Tongue (tissue), 2 donors: Measurements from ENCODE around the gene RFX8. TPM values are rescaled to one million over a fixed set of nuclear protein-coding genes. Genes with fewer than 3 reads are reported as not detected.
"Not testable (repeated sequence)": the region's sequence is repeated elsewhere in the genome, so short reads cannot be mapped to it uniquely, and the experiment has no call there.

Experiments
- DNase-seq: peaks from one replicate; pipeline ENCODE4 v3.0.0-alpha.2; 2015
- total RNA-seq: library from RNA; depleted of rRNA; stranded (reverse); fragments of >200 nt; gene quantifications from one replicate; pipeline ENCODE4 v1.2.3, GENCODE V29; 2014

Gene RFX8
- total RNA-seq, 1 donor from 2014 or later = 0.51 TPM

- DNase-seq = no peak
Measured at GRCh38 chr2:101486258-101486701, 11.4 kb upstream of the RFX8 start.

GRCh38 chr2:101485856-101486255, 10.9 kb upstream of the RFX8 start:
- DNase-seq = no peak

- DNase-seq = no peak
Measured at GRCh38 chr2:101480764-101481163, 5.9 kb upstream of the RFX8 start.

DNA sequence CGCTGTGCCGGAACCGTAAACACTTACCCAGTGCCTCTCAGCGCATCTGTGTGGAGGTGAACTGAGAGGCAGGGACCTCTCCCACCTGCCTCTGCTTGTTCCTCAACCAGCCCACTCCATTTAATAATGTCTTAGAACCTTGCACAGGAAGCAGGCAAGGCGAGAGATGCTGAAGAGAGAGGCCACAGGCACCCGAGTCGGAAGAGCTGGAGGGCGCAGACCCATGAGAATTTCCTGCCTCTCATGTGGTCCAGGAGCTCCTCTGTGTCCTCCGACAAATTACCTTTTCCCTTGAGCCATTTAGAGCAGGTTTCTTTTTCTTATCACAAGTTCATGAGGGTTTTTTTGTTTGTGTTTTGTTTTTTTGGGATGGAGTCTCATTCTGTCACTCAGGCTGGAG, 4.9 kb upstream of the RFX8 start:
- DNase-seq = no peak

DNA sequence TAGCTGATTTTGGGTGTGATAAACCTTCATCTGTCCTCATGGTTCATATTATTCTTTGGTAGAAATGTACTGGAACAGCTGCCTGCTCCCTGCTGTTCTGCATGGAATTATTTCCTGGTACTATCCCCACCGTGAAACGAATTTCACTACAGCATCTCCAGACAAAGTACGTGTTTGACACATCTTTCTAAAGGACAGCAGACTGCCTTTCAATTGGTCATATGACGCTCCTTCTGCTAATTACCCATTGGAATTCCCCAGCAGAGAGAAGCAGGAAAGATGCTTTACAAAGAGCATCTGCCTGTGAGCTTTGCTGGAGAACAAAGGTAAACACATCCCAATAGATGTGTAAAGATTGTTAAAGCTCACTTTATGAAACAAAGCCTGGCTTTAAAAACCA, 4.4 kb upstream of the RFX8 start:
- peak; percentile 36 for DNase-seq

- DNase-seq = peak; percentile 62
Measured at GRCh38 chr2:101478181-101479001, 3.5 kb upstream of the RFX8 start.

DNA sequence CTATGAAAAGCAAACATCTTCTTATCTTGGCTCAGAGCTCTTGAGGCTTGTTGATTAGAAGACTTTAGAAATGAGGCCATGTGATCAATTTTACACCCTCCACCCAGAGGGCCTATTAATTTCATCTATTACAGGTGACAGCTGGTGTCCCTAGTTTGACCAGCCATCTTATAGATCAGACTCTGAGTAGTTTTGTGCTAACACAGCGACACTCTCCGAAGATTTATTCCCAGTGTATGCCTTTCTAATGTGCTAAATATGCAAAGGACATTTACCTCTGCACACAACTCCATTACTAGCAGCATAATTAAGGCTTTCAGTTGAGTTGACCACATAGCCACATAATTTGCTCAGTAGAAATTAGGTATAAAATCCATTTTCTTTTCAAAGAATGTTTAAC, 2.6 kb upstream of the RFX8 start:
- DNase-seq = no peak

DNA sequence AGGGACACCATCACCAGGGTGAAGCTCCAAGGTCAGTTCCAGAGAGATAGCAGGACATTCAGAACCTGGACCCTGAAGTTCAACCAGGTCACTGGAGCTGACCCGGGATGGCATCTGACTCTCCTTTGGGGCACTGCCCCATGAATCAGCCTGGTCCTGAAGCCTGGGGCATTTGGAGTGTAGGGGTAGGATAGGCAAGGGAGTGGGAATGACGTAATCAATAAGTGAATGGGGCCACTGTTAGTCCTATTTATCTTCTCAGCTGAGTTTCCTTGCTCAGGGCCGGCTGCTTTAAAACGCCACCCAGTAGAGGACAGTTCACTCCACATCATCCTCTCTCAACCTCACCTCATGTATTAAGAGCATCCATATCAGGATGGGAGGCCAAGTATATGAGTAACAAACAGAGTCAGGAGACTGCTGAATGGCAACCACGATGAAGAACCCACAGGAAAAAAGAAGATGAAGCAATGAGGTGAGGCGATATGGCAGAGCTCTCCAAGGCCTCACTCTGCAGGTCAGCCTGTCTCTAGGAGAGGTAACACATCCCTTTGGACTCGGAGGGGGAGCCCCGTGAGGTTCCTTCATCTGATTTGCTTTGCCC, 1.8 kb upstream of the RFX8 start:
- no peak for DNase-seq

DNA sequence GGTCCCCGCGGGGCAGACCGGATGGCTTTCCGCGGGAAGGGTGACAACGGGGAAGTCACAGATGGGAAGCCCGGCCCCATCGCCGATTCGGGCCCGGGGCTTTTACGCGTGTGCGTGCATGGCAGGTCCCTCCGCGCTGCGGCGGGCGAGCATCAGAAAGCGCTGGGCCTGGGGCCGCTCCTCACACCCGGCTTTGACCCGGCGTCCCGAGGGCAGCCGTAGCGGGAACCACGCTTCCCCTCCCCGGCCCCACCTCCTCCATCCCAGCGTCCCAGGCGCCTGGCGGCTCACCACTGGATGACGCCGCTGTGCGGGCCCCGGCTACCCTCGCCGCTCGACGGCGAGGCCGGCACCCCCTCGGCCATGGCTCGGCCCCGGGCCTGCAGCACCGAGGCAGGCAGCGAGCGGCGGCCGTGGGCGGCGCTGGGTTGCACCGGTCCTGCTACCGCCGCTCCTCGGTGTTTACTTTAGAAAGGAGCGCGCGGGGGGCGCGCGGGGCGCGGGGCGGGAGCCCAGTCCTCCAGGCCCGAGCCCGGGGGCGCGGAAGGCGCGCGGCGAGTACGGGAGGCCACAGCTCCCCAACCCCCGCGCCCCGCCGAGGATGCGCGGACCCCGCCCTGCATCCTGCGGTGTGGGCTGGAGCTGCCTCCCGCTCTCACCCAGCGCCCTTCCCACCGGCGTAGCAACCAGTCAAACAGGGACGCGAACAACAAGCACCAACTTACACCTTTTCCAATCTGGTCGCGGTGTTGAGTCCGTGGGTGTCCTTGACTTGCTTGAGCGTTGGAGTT, 806 bp downstream of the RFX8 start:
- peak; percentile 75 for DNase-seq

GRCh38 chr2:101473591-101473910, 1.4 kb downstream of the RFX8 start:
- no peak for DNase-seq

- no peak for DNase-seq
Measured at GRCh38 chr2:101469863-101470262, 5.0 kb downstream of the RFX8 start.

DNA sequence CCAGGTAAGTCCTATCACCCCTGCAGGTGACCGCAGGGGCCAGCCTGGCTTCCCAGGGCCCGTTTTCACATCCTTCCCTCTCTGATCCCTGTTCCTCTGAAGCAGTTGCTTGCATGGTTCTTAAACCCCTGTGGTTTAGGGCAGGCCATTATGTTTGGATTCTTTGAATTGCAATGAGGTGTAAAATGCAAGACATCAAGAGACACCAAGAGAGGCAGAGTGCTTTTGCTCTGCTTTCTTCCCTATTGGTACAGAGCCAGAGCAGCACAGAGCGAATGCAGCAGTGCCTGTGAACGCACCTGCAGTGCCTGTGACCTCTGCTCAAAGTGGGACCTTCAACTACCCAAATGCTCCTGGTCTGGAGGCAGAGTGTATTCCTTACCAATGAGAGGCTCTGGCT, 7.6 kb downstream of the RFX8 start:
- no peak for DNase-seq

- DNase-seq = no peak
Measured at GRCh38 chr2:101466426-101466825, 8.5 kb downstream of the RFX8 start.

GRCh38 chr2:101464841-101465240, 10.1 kb downstream of the RFX8 start:
- no peak for DNase-seq

- peak; percentile 51 for DNase-seq
Measured at GRCh38 chr2:101463911-101464641, 10.8 kb downstream of the RFX8 start.

- DNase-seq = no peak
Measured at GRCh38 chr2:101463421-101463820, 11.5 kb downstream of the RFX8 start.

GRCh38 chr2:101461381-101461780, 13.5 kb downstream of the RFX8 start:
- no peak for DNase-seq

DNA sequence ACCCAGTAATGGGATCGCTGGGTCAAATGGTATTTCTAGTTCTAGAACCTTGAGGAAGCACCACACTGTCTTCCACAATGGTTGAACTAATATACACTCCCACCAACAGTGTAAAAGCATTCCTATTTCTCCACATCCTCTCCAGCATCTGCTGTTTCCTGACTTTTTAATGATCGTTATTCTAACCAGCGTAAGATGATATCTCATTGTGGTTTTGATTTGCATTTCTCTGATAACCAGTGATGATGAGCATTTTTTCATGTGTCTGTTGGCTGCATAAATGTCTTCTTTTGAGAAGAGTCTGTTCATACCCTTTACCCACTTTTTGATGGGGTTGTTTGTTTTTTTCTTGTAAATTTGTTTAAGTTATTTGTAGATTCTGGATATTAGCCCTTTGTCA, 20.5 kb downstream of the RFX8 start:
- not testable (repeated sequence) for DNase-seq

DNA sequence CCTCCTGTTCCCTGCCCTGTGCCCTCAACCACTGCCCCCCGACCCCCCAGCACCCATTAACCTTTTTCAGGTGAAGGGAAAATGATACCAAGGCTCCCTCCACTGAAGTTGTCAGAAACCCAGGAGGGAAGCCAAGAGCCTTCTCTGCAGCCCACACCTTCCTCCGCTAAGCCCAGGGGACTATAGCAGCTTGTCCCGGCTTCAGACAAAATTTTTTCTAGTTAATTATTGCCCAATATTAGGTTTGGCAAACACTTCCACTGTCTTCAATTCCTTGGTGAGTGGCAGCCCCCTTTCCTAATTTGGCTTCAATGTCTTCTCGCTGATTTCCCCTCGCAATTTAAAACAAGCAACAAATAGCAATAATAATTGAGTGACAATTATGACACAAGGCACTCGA, 23.9 kb downstream of the RFX8 start:
- no peak for DNase-seq

DNA sequence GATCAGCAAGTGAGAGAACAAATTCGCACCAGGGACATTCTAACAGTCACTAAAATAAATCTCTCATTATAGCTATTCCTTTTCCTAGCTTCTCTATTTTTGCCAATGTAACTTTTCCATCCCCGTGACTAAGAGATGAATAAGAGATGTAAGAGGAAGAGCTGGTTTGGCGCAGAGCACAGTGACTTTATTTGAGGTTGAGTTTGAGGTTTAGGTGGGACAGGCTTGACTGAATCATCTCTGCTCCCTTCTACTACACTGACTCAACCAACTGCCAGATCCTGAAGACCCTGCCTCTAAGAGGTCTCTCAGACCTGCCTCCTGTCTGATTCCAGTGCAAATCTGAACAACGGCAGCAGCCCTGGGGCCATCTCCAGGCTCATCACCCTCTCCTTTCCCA, 28.0 kb downstream of the RFX8 start:
- no peak for DNase-seq

DNA sequence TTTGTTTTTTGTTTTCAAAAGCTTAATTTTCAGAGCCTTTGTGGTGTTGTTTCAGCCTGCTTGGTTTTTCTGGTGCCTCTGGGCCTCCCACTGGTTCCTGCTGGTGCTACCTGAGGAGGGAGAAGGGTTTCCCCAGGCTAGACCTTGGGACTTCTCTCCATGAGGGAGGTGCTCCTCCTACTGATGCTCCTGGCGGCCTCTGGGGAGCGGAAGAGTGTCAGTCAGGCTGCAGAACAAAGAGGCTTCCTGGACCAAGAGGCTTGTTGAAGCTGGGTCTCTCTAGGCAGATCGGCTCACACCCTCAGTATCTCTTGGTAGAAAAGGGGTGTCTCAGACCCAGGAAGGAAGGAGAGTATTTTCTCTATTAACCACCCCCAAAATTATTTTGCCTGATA, 32.2 kb downstream of the RFX8 start:
- DNase-seq = no peak

GRCh38 chr2:101442042-101442666, 32.8 kb downstream of the RFX8 start:
- DNase-seq = no peak
